ENCODE results near the gene SNX20.

DNA sequence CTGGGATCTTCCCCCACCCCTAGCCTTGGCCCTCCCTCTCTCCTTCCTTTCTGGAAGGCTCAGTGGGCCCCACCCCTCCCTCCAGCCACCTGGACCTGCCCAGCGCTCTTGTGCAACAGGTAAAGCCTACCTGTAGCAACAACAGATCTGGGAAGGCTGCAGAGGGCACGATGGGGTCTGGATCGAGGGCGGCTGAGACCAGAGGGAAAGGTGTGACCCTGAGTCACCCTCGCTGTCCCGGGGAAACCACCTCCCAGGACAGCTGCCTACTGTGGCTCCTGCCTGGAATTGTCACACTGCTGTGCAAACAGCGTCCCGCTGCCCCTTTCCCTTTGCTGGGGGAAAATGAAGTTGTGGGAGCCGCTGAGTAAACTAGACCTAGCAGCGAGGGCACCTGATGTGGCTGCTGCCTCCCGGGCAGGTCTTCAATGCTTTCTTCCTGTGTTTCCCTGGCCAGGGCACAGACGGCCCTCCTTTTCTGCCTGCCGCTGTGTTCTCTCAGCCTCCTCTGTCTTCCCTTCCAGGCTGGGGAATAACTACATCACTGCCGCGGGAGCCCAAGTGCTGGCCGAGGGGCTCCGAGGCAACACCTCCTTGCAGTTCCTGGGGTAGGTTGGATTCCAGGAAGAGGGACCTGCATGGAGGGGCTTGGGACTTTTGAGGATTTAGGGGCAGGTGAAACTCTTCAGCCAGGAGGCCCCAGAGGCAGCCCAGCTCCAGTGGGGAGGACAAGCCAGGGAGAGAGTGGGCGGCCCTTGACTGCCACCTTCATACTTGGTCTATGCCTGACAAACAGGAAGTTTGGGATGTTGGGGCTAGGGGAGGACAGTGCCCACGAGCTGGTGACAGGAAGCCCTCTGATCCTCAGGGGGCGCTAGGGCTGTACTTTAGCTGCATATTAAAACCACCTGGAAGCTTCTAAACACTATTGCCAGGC is 38.6 kb upstream of the SNX20 start:
- TF ChIP-seq EZH2 (IDR thresholded peaks at IDR 0.05; ENCODE audit: borderline replicate concordance, low read length): no peak
- TF ChIP-seq, protein P1, sequence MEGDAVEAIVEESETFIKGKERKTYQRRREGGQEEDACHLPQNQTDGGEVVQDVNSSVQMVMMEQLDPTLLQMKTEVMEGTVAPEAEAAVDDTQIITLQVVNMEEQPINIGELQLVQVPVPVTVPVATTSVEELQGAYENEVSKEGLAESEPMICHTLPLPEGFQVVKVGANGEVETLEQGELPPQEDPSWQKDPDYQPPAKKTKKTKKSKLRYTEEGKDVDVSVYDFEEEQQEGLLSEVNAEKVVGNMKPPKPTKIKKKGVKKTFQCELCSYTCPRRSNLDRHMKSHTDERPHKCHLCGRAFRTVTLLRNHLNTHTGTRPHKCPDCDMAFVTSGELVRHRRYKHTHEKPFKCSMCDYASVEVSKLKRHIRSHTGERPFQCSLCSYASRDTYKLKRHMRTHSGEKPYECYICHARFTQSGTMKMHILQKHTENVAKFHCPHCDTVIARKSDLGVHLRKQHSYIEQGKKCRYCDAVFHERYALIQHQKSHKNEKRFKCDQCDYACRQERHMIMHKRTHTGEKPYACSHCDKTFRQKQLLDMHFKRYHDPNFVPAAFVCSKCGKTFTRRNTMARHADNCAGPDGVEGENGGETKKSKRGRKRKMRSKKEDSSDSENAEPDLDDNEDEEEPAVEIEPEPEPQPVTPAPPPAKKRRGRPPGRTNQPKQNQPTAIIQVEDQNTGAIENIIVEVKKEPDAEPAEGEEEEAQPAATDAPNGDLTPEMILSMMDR (conservative IDR thresholded peaks at IDR 0.05 in 1 of 2, IDR thresholded peaks at IDR 0.05 in 1 of 2; ENCODE audit: extremely low read depth in 1 of 2, insufficient read depth in 1 of 2, low read depth in 1 of 2, low read length in 2 of 2): no peak

Measured in mammary epithelial cell (primary cell).